Smooth muscle cell (in vitro differentiated cells): ENCODE measurements around the gene SLC10A7. TPM values are rescaled to one million over a fixed set of nuclear protein-coding genes. Genes with fewer than 3 reads are reported as not detected.

Experiments
- DNase-seq: peaks from one replicate; lab custom pipeline; 2025; ENCODE audit not compliant: unreplicated experiment; lab: John Stamatoyannopoulos, UW
- H2AFZ ChIP-seq: fragments of 200-600 bp; sonication (generic); 2 replicates; pipeline ENCODE4 v1.6.0; 2016; ENCODE audit warnings: antibody characterized with exemption, low read depth, mild to moderate bottlenecking
- H3F3A ChIP-seq: fragments of 200-600 bp; sonication (generic); 2 replicates; pipeline ENCODE4 v1.6.0; 2017; ENCODE audit warnings: antibody characterized with exemption, low read depth
- H3K27ac ChIP-seq: fragments of 200-600 bp; sonication (generic); 2 replicates; pipeline ENCODE4 v1.5.1; 2016; ENCODE audit warnings: low read depth, mild to moderate bottlenecking
- H3K27me3 ChIP-seq: fragments of 200-600 bp; sonication (generic); 2 replicates; pipeline ENCODE4 v1.6.1; 2016; ENCODE audit warnings: low read depth, mild to moderate bottlenecking
- H3K36me3 ChIP-seq: fragments of 200-600 bp; sonication (generic); 2 replicates; pipeline ENCODE4 v1.5.1; 2016; ENCODE audit warnings: low read depth
- H3K4me1 ChIP-seq: fragments of 200-600 bp; sonication (generic); 2 replicates; pipeline ENCODE4 v1.5.1; 2016; ENCODE audit warnings: low read depth
- H3K4me2 ChIP-seq: fragments of 200-600 bp; sonication (generic); 2 replicates; pipeline ENCODE4 v1.6.0; 2016; ENCODE audit warnings: mild to moderate bottlenecking
- H3K4me3 ChIP-seq: fragments of 200-600 bp; sonication (generic); 2 replicates; pipeline ENCODE4 v1.5.1; 2016; ENCODE audit warnings: mild to moderate bottlenecking
- H3K79me2 ChIP-seq: fragments of 200-600 bp; sonication (generic); 2 replicates; pipeline ENCODE4 v1.6.0; 2016; ENCODE audit warnings: low read depth, mild to moderate bottlenecking
- H3K9ac ChIP-seq: fragments of 200-600 bp; sonication (generic); 2 replicates; pipeline ENCODE4 v1.6.0; 2016; ENCODE audit warnings: low read depth
- H3K9me3 ChIP-seq: fragments of 200-600 bp; sonication (generic); replicated peaks from 2 replicates; pipeline ENCODE4 v1.5.1; 2016; ENCODE audit warnings: low read depth
- H4K20me1 ChIP-seq: fragments of 200-600 bp; sonication (generic); 2 replicates; pipeline ENCODE4 v1.6.0; 2016; ENCODE audit warnings: low read depth
- CTCF ChIP-seq: fragments of 200-600 bp; sonication (generic); IDR thresholded peaks from 2 replicates; pipeline ENCODE4 v1.5.1; 2017; ENCODE audit warnings: borderline replicate concordance, mild to moderate bottlenecking, antibody characterized with exemption; ENCODE audit not compliant: insufficient read depth, poor library complexity, severe bottlenecking
- WGBS: methylation state at CpG from one replicate; pipeline ENCODE4 v1.1.7; 2016; ENCODE audit warnings: low lambda C conversion rate; 5-methylcytosine and 5-hydroxymethylcytosine counted together
- polyA plus RNA-seq: library from polyadenylated mRNA; unstranded; fragments of >200 nt; fragmentation: Nextera tagmentation; extraction: Ambion mirVana; gene quantifications from 2 replicates; pipeline ENCODE4 v1.2.1, GENCODE V29; 2016
- total RNA-seq: library from RNA; depleted of rRNA; stranded (reverse); fragments of >200 nt; gene quantifications from 2 replicates; pipeline ENCODE4 v1.2.3, GENCODE V29; 2014

SLC10A7 gene
- total and polyA plus RNA-seq, 2 experiments from 2014 or later: 10.3 to 24.8 TPM

GRCh38 chr4:146243141-146243882 lies 278.4 kb downstream of the SLC10A7 start:
- no peak overlapping the region for H2AFZ ChIP-seq
- no peaks in the 10 kb centered on the region for H3K36me3 ChIP-seq
- H3K9ac ChIP-seq: no peak overlapping the region
- 66% methylated on average over 23 of the region's 24 CpGs for WGBS
- H3K27ac ChIP-seq: no peak overlapping the region
- H3K27me3 ChIP-seq: no peaks in the 10 kb centered on the region
- no peak for DNase-seq
- TF ChIP-seq CTCF: peak; percentile 52
- H3K9me3 ChIP-seq: no peaks in the 10 kb centered on the region
- H3K79me2 ChIP-seq: no peaks in the 10 kb centered on the region
- H3K4me2 ChIP-seq: no peak overlapping the region
- H3K4me3 ChIP-seq: no peak overlapping the region
- no peaks in the 10 kb centered on the region for H3F3A ChIP-seq
- no peaks in the 10 kb centered on the region for H4K20me1 ChIP-seq
- no peaks in the 10 kb centered on the region for H3K4me1 ChIP-seq

- no peak for DNase-seq
- Histone ChIP-seq H3K27ac (no peak overlapping the region), H3K9me3 (no peaks in the 10 kb centered on the region), H3K9ac (no peak overlapping the region), H2AFZ (no peak overlapping the region), H3K4me3 (no peak overlapping the region), H3K79me2 (no peaks in the 10 kb centered on the region), H4K20me1 (no peaks in the 10 kb centered on the region), H3K4me2 (no peak overlapping the region), H3K36me3 (no peaks in the 10 kb centered on the region), H3K4me1 (no peaks in the 10 kb centered on the region), H3F3A (no peaks in the 10 kb centered on the region), H3K27me3 (no peaks in the 10 kb centered on the region)
- WGBS: 94% methylated on average over 3 of the region's 3 CpGs
- no peak for TF ChIP-seq CTCF
These were observed 283.6 kb downstream of the SLC10A7 start for GRCh38 chr4:146238107-146238506.

- WGBS: 89% methylated on average over 6 of the region's 6 CpGs
- Histone ChIP-seq H3K4me2 (no peak overlapping the region), H3K27me3 (no peaks in the 10 kb centered on the region), H3K79me2 (no peaks in the 10 kb centered on the region), H3F3A (no peaks in the 10 kb centered on the region), H3K9ac (no peak overlapping the region), H3K36me3 (no peaks in the 10 kb centered on the region), H3K4me3 (no peak overlapping the region), H2AFZ (no peak overlapping the region), H3K27ac (no peak overlapping the region), H3K9me3 (no peaks in the 10 kb centered on the region), H3K4me1 (no peaks in the 10 kb centered on the region), H4K20me1 (no peaks in the 10 kb centered on the region)
- no peak for TF ChIP-seq CTCF
- no peak for DNase-seq
These were observed 284.6 kb downstream of the SLC10A7 start for GRCh38 chr4:146237092-146237491.

- no peak overlapping the region for H3K4me3 ChIP-seq
- no peaks in the 10 kb centered on the region for H3K79me2 ChIP-seq
- WGBS: 88% methylated on average over 5 of the region's 5 CpGs
- H3F3A ChIP-seq: no peaks in the 10 kb centered on the region
- no peak for TF ChIP-seq CTCF
- no peaks in the 10 kb centered on the region for H3K36me3 ChIP-seq
- H3K9me3 ChIP-seq: no peaks in the 10 kb centered on the region
- no peak overlapping the region for H2AFZ ChIP-seq
- H3K4me1 ChIP-seq: no peaks in the 10 kb centered on the region
- no peak overlapping the region for H3K4me2 ChIP-seq
- no peak overlapping the region for H3K27ac ChIP-seq
- H3K9ac ChIP-seq: no peak overlapping the region
- no peak for DNase-seq
- H4K20me1 ChIP-seq: no peaks in the 10 kb centered on the region
- no peaks in the 10 kb centered on the region for H3K27me3 ChIP-seq
These were observed 285.5 kb downstream of the SLC10A7 start for GRCh38 chr4:146236216-146236615.
